ENCODE results near the gene GPR108. TPM values are rescaled to one million over a fixed set of nuclear protein-coding genes. Genes with fewer than 3 reads are reported as not detected.

The GPR108 gene
- total and polyA plus RNA-seq, 2 of the 8 experiments (the other 6 are each of a cell fraction or from before 2014, with no cell fraction given) = 34.9 to 46.0 TPM

GRCh38 chr19:6694147-6694815 lies 43.1 kb downstream of the GPR108 start (continued):
- no peak for TF ChIP-seq ATF2 (IDR thresholded peaks at IDR 0.05; ENCODE audit: low read length)
- no peak for TF ChIP-seq SUZ12 (IDR thresholded peaks at IDR 0.05; ENCODE audit: low read length)
- TF ChIP-seq, protein P1, sequence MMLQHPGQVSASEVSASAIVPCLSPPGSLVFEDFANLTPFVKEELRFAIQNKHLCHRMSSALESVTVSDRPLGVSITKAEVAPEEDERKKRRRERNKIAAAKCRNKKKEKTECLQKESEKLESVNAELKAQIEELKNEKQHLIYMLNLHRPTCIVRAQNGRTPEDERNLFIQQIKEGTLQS (IDR thresholded peaks at IDR 0.05; ENCODE audit: insufficient read depth, low read depth, low read length) = no peak
- TF ChIP-seq SP4 (IDR thresholded peaks at IDR 0.05; ENCODE audit: low read length) = no peak
- TF ChIP-seq USF2 (IDR thresholded peaks at IDR 0.05; ENCODE audit: low read length) = no peak
